K562 (cell line): Measurements from ENCODE around the gene SPTLC2. TPM values are rescaled to one million over a fixed set of nuclear protein-coding genes. Genes with fewer than 3 reads are reported as not detected.

Experiments used
- ATAC-seq: fragments of 200-7000 bp; cut with Tn5 transposase; 3 replicates; pipeline ENCODE4 v1.9.1; 2020; ENCODE audit warnings: moderate library complexity
- BruUV-seq: library from RNA; stranded (reverse); fragments of 400-500 nt; replicated peaks from 2 replicates; lab custom pipeline; 2021; lab: Mats Ljungman, UMichigan
- CTCF ChIA-PET: fragments of 300-600 bp; formaldehyde crosslinking; extraction: SDS; loops from one replicate; lab custom pipeline; 2021; ENCODE audit warnings: low intra/inter-chr PET ratio; lab: Yijun Ruan, JAX
- POLR2A ChIA-PET: fragments of 300-600, 350-650 bp; sonication (Branson Sonifier 250); formaldehyde crosslinking; extraction: SDS; loops from one replicate; lab custom pipeline; 2021; ENCODE audit warnings: antibody characterized with exemption, inconsistent platforms; lab: Yijun Ruan, JAX
- DNase-seq, 4 experiments: peaks; one replicate each; pipeline versions ENCODE4 v3.0.0 to v3.0.0-alpha.2; 2011 to 2018; ENCODE audit warnings: low spot score in 3 of 4, mixed read lengths in 3 of 4; ENCODE audit errors: extremely low read depth in 1 of 4
- FAIRE-seq: peaks from 2 replicates; lab custom pipeline; 2011; peaks lifted over from hg19 to GRCh38; lab: Jason Lieb, UNC
- H2AFZ ChIP-seq: 2 replicates; pipeline ENCODE4 v1.6.0; 2011; ENCODE audit warnings: low read depth, low read length, control low read depth, inconsistent platforms
- H3K27ac ChIP-seq: fragments of 200-600 bp; 3 replicates; pipeline ENCODE4 v1.8.0; 2011; ENCODE audit warnings: low read depth, mild to moderate bottlenecking, control low read depth, inconsistent platforms, low read length, moderate library complexity, mixed read lengths; ENCODE audit errors: extremely low read depth
- H3K27me3 ChIP-seq, 2 experiments: fragments of 300-600 bp in 1 of 2; 2 replicates in 1 of 2; 3 replicates in 1 of 2; pipeline versions ENCODE4 v1.6.0 to v1.8.0; 2011; ENCODE audit warnings: inconsistent platforms in 2 of 2, low read length in 2 of 2, mild to moderate bottlenecking in 1 of 2, mixed read lengths in 1 of 2, moderate library complexity in 1 of 2; ENCODE audit not compliant: control insufficient read depth in 2 of 2, insufficient read depth in 2 of 2
- H3K36me3 ChIP-seq: fragments of 300-600 bp; 3 replicates; pipeline ENCODE4 v1.8.0; 2011; ENCODE audit warnings: mild to moderate bottlenecking, low read length, inconsistent platforms; ENCODE audit not compliant: control insufficient read depth, insufficient read depth
- H3K4me1 ChIP-seq, 2 experiments: fragments of 200-600 bp in 1 of 2; replicated peaks in 1 of 2; 2 replicates in 1 of 2; 3 replicates in 1 of 2; pipeline versions ENCODE4 v1.5.1 to v1.8.0; 2011; ENCODE audit warnings: inconsistent platforms in 2 of 2, low read length in 2 of 2, mild to moderate bottlenecking in 1 of 2, mixed read lengths in 1 of 2, moderate library complexity in 1 of 2; ENCODE audit not compliant: control insufficient read depth in 2 of 2, insufficient read depth in 2 of 2
- H3K4me2 ChIP-seq: 2 replicates; pipeline ENCODE4 v1.6.1; 2011; ENCODE audit warnings: low read length, control low read depth, inconsistent platforms, mixed read lengths; ENCODE audit not compliant: insufficient read depth
- H3K4me3 ChIP-seq: fragments of 200-600 bp; sonication (generic), shearing (Covaris generic); 2 replicates; pipeline ENCODE4 v1.5.1; 2016; ENCODE audit warnings: control low read depth, inconsistent platforms
- H3K79me2 ChIP-seq: fragments of 200-600 bp; 3 replicates; pipeline ENCODE4 v1.8.0; 2011; ENCODE audit warnings: low read length, inconsistent platforms; ENCODE audit not compliant: control insufficient read depth, insufficient read depth
- H3K9ac ChIP-seq, 2 experiments: 2 replicates each; pipeline versions ENCODE4 v1.6.0 to v1.6.1; 2011; ENCODE audit warnings: low read depth in 2 of 2, low read length in 2 of 2, control low read depth in 1 of 2, inconsistent platforms in 1 of 2, mild to moderate bottlenecking in 1 of 2, mixed read lengths in 1 of 2; ENCODE audit not compliant: insufficient read depth in 1 of 2
- H3K9me1 ChIP-seq: one replicate; pipeline ENCODE4 v1.6.0; 2011; ENCODE audit warnings: inconsistent platforms, mild to moderate bottlenecking, low read length, moderate library complexity; ENCODE audit not compliant: control insufficient read depth, insufficient read depth
- H3K9me3 ChIP-seq: replicated peaks from 2 replicates; pipeline ENCODE4 v1.5.1; 2011; ENCODE audit warnings: low read depth, low read length, inconsistent platforms; ENCODE audit not compliant: control insufficient read depth, insufficient read depth
- H4K20me1 ChIP-seq: replicated peaks from 2 replicates; pipeline ENCODE4 v1.6.1; 2011; ENCODE audit warnings: low read length, inconsistent platforms, mixed read lengths; ENCODE audit not compliant: control insufficient read depth, insufficient read depth
- EHMT2 ChIP-seq: fragments of 450-650 bp; IDR thresholded peaks from 2 replicates; pipeline ENCODE4 v1.6.1; 2018; ENCODE audit warnings: antibody characterized with exemption
- FOXK1 ChIP-seq: sonication (generic); formaldehyde crosslinking; IDR thresholded peaks from 2 replicates; pipeline ENCODE4 v1.8.0; 2022; ENCODE audit warnings: missing genetic modification reagents, mild to moderate bottlenecking, borderline replicate concordance
- HDAC8 ChIP-seq: fragments of 450-650 bp; IDR thresholded peaks from 2 replicates; pipeline ENCODE4 v1.6.1; 2016; ENCODE audit warnings: mild to moderate bottlenecking, missing genetic modification characterization, moderate library complexity, missing compliant biosample characterization
- TAF15 ChIP-seq: fragments of 200-400 bp; formaldehyde crosslinking; IDR thresholded peaks from 2 replicates; pipeline ENCODE4 v1.6.1; 2017; ENCODE audit warnings: mild to moderate bottlenecking, low read depth, low read length, moderate library complexity
- ZNF77 ChIP-seq: fragments of 250-450 bp; sonication (Bioruptor Pico); IDR thresholded peaks from 2 replicates; pipeline ENCODE4 v1.5.0; 2020
- WGBS: fragments of 100-300 bp; shearing (Covaris generic); methylation state at CpG from one replicate; pipeline ENCODE4 v1.1.6; 2016; ENCODE audit warnings: low coverage, mixed read lengths; ENCODE audit not compliant: insufficient coverage; ENCODE audit errors: missing lambda C conversion rate; 5-methylcytosine and 5-hydroxymethylcytosine counted together
- in situ Hi-C: fragments of 300-500 bp; cut with MboI; formaldehyde crosslinking; loops from 4 replicates; pipeline ENCODE4 v1.15.0; 2018; ENCODE audit warnings: inconsistent platforms, mixed read lengths
- intact Hi-C: fragments of 100-400 bp; cut with micrococcal nuclease; formaldehyde crosslinking; loops from 2 replicates; pipeline ENCODE4 v1.14.2; 2022
- polyA plus RNA-seq, 8 experiments: library from polyadenylated mRNA; depleted of rRNA in 4 of 8; stranded (reverse) in 5 of 8; unstranded in 3 of 8; fragments of >200 nt; fragmentation: Nextera tagmentation in 2 of 8; fragmentation: Illumina TruSeq in 1 of 8; extraction: Ambion mirVana in 2 of 8; extraction: Trizol in 1 of 8; gene quantifications; 2 replicates each; pipeline versions ENCODE4 v1.2.1 to v1.2.3, GENCODE V29; 2011 to 2014; ENCODE audit warnings: inconsistent platforms in 1 of 8, missing spikeins in 1 of 8
- total RNA-seq, 7 experiments: library from RNA; depleted of rRNA in 6 of 7; stranded (reverse); fragments of >200 nt in 6 of 7; fragmentation: Illumina TruSeq in 2 of 7; extraction: Trizol in 2 of 7; gene quantifications; 2 replicates each; pipeline versions ENCODE4 v1.2.1 to v1.2.3, GENCODE V29; 2011 to 2021; ENCODE audit warnings: low replicate concordance in 1 of 7

Gene SPTLC2
- total and polyA plus RNA-seq, 9 of the 15 experiments (the other 6 are each of a cell fraction or from before 2014, with no cell fraction given), result 4.5 to 30.4 (median 14.0) TPM

GRCh38 chr14:77478029-77478428 lies 138.4 kb downstream of the SPTLC2 start:
- no peak for TF ChIP-seq ZNF77 (CRISPR knock-in tag)
- no peak for TF ChIP-seq HDAC8 (tag)
- no peak overlapping the region for H3K4me3 ChIP-seq
- no peaks in the 10 kb centered on the region for H3K79me2 ChIP-seq
- H3K9me3 ChIP-seq, result no peaks in the 10 kb centered on the region
- no peak overlapping the region for H3K27ac ChIP-seq
- ChIA-PET POLR2A (no interaction called here), CTCF (no interaction called here)
- intact Hi-C loops, result no loop called here
- no peaks in the 10 kb centered on the region for H4K20me1 ChIP-seq
- no peaks in the 10 kb centered on the region for H3K36me3 ChIP-seq
- in situ Hi-C loops, result no loop called here
- H3K4me2 ChIP-seq, result no peak overlapping the region
- no peak overlapping the region for H3K9ac ChIP-seq
- H3K4me1 ChIP-seq, result peaks cover 0 to 8% of the 10 kb centered on the region in 2 experiments; a peak in 2 of 5 replicates
- DNase-seq, result no peak
- 8% methylated on average over 5 of the region's 5 CpGs for WGBS
- H3K9me1 ChIP-seq, result no peaks in the 10 kb centered on the region
- FAIRE-seq, result no peak
- peaks cover 4 to 38% of the 10 kb centered on the region in 2 experiments; a peak in 4 of 5 replicates for H3K27me3 ChIP-seq
- H2AFZ ChIP-seq, result no peak overlapping the region
- no peak for ATAC-seq
- no TSS peak for BruUV-seq

GRCh38 chr14:77475432-77476115 lies 140.9 kb downstream of the SPTLC2 start:
- peaks cover 0 to 8% of the 10 kb centered on the region in 2 experiments; a peak in 2 of 5 replicates for H3K4me1 ChIP-seq
- CTCF ChIA-PET, result no interaction called here

More at GRCh38 chr14:77475432-77476115, 140.9 kb downstream of the SPTLC2 start:
- DNase-seq, result no peak
- in situ Hi-C loops, result no loop called here
- TF ChIP-seq TAF15, result no peak
- TF ChIP-seq EHMT2, result no peak
- no peak for TF ChIP-seq FOXK1 (CRISPR knock-in tag)
- TF ChIP-seq, all 486 proteins: peak for 0
- H3K4me2 ChIP-seq, result no peak overlapping the region
- intact Hi-C loops, result no loop called here
- H3K4me3 ChIP-seq, result no peak overlapping the region
- no peaks in the 10 kb centered on the region for H3K9me1 ChIP-seq
- no peak overlapping the region for H2AFZ ChIP-seq
- BruUV-seq, result no TSS peak
- ATAC-seq (peak; percentile 66), FAIRE-seq (no peak)
- H3K36me3 ChIP-seq, result no peaks in the 10 kb centered on the region
- H3K9ac ChIP-seq, result no peak overlapping the region
- no peak overlapping the region for H3K27ac ChIP-seq
- no peaks in the 10 kb centered on the region for H3K79me2 ChIP-seq
- POLR2A ChIA-PET, result interaction anchor here (1.6 to 2.0 kb wide), 2 partner anchors 9 to 17 kb away, joined by 6 to 7 read pairs; partner anchors contain the start of gene AHSA1
- no peaks in the 10 kb centered on the region for H4K20me1 ChIP-seq
- no peaks in the 10 kb centered on the region for H3K9me3 ChIP-seq
- WGBS, result 14% methylated on average over 30 of the region's 35 CpGs
- peaks cover 8 to 43% of the 10 kb centered on the region in 2 experiments; a peak in 4 of 5 replicates for H3K27me3 ChIP-seq
